Activated naive CD4-positive, alpha-beta T cell (primary cell): ENCODE data around the gene EFHD1.

Experiments used
- DNase-seq, 4 experiments: peaks; one replicate each; lab custom pipeline; 2025; lab: John Stamatoyannopoulos, UW

EFHD1 gene

DNA sequence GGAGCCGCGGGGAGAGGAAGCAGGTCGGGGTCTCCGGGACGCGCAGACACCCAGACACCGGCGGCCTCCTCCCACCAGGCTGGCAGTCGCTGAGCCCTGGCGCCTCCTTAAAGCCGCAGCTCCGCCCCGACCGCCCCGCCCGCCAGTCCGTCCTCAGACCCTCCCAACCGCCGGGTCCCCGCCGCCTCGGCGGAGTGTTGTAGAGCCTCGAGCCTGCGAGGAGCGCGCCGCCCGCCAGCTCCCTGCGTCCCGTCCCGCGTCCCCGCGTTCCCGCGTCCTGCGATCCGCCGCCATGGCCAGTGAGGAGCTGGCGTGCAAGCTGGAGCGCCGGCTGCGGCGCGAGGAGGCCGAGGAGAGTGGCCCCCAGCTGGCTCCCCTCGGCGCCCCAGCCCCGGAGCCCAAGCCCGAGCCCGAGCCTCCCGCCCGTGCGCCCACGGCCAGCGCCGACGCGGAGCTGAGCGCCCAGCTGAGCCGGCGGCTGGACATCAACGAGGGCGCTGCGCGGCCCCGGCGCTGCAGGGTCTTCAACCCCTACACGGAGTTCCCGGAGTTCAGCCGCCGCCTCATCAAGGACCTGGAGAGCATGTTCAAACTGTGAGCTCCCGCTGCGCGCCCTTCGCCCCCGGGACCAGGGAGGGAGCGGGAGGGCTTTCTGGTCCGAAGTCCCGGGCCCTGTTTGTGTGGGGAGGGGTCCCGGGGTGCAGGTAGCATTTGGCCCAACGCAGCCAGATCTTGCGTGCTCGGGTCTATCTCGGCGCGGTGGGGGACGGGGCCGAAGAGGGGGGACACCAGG, at the start of gene EFHD1:
EFHD1 (plus strand) TSS at position 192 of the 793 bp plus-strand sequence; CDS start at position 293, 101 bp downstream.
- peak in 3 of 4 experiments; percentile 6 to 34 (median 9) for DNase-seq

- no peak for DNase-seq
Measured at GRCh38 chr2:232584238-232584637, 49.2 kb upstream of the EFHD1 start.

DNA sequence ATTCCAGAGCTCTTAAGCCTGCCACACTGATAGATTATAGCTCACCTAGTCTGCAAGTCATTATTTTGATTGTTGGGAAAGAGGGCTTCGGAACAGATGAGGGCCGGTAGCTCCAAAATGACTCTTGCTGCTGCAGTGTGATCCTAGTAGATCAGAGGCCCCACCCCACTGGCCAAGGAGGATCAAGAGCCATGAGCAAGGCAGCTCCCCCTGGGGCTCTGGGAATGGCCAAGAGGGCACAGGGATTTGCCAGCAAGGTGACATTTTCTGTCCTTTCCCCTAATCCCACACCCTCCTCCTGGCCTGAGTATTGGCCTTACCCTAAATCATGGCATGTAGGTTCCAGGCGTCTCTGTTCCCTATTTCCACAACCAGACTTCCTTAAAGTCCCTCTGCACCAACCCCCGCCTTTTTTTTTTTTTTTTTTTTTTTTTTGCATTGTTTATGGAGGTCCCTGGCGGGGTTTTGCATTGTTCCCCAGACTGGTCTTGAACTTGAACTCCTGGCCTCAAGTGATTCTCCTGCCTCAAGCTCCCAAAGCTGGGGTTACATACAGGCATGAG, 46.4 kb upstream of the EFHD1 start:
- no peak for DNase-seq

DNA sequence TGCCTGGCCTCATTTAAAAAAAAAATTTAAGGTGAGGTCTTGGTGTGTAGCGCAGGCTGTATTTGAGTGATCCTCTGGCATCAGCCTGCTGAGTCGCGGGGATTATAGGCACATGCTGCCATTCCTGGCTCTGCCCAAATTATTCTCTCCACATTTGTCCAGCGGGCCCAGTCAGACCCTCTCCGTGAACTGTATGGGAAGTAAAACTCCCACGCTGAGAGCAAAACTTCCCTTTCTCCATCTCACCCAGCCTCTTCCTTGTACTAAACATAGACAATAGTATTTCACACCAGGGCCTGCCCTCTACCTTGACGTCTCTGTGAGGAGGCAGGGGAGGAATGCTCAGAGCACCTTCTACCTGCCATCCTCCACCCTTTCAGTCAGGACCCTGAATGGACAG, 45.9 kb upstream of the EFHD1 start:
- DNase-seq, result no peak

DNA sequence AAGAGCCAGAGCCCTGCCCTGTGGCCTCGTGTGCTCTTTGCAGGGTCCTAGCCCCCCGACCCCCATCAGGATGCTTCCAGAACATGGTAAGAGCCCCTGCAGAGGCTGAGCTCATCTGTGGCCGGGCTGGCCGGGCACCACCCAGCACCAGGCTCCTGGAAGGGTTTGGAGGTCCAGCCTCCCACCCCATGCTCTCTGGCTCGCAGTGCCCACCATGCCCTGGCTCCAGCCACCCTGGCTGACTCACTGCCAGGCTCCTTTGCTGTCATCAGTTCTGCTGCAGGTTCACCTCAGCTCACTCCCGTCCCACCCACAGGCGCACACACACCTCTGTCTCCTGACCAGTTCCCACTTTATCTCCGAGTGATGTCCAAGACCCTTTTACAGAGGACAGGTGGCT, 45.4 kb upstream of the EFHD1 start:
- no peak for DNase-seq

DNA sequence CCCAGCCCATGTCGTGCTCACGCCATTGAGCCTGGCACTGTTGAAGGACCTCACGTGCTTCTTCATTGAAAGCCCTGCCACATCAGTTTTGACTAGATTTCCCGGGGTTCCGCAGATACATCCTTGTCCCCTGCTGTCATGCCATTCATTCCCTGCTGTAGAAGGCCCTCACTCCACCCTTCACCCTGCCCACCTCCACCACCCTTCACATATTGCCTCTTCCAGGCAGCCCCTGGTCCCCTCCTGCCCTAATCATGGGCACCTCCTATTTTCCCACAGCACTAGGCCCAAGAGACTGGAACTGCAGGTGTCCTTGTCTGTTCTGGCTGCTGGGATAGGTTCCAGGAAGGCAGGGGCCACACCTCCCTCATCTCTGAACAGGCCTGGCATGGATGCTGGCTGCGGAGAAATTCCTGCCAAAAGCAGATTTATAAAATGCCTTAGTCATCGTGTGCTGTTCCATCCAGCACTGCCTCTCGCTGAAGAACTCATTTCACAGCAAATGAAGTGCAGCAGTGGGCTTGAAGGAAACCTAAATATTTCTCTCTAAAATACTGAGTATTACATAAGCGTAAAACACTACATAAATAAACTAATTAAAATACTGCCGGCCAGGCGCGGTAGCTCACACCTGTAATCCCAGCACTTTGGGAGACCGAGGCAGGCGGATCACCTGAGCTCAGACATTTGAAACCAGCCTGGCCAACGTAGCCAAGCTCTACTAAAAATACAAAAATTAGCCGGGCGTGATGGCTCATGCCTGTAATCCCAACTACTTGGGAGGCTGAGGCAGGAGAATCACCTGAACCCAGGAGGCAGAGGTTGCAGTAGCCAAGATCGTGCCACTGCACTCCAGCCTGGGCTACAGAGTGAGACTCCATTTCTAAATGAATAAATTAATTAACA, 44.5 kb upstream of the EFHD1 start:
- DNase-seq, result no peak

DNA sequence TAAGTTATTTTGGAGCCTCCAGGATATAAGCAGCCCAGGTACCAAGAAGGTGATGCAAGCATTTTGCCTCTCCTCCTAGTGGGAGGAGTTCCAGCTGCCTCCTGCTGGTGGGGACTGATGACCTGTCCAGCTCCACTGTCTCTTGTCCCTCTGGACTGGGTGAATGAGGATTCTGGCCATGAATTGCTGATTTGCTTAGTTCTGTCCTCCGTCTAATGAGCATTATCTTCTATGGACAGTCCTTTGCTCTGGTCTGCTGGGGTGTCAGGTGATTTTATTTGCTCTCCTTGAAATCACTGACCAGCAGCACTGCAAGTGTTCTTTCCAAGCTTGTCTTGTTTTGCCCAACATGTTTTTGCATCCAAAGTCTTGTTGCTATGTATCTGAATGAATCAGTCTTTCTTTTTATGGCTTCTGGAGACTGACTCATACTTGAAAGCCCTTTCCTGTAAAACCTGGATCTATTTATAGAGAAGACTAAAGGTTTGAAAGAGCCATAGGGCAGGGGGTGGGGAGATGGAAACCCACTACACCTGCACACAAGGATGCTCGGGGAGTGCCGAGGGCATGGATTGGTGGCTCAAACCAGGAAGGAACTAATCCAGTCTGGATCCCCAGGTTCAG, 40.5 kb upstream of the EFHD1 start:
- DNase-seq, result no peak

DNA sequence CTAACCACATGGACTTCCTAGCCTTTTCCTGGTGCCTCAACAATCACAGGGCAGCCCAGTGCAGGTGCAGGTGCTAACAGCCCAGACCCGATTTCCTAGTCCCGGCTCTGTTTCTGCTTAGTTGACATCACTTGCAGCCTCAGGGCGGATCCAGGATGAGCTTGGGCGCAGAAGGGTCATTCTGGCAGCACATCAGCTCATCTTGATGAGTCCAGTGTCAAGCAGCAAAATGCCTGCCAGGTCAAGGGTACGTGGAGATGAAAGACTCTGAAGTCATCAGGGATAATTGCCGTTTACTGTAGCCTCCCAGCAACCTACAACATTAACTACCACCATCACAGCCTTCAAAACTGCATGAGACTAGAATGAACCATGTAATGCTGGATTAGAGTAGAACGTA, 39.4 kb upstream of the EFHD1 start:
- DNase-seq, result no peak

DNA sequence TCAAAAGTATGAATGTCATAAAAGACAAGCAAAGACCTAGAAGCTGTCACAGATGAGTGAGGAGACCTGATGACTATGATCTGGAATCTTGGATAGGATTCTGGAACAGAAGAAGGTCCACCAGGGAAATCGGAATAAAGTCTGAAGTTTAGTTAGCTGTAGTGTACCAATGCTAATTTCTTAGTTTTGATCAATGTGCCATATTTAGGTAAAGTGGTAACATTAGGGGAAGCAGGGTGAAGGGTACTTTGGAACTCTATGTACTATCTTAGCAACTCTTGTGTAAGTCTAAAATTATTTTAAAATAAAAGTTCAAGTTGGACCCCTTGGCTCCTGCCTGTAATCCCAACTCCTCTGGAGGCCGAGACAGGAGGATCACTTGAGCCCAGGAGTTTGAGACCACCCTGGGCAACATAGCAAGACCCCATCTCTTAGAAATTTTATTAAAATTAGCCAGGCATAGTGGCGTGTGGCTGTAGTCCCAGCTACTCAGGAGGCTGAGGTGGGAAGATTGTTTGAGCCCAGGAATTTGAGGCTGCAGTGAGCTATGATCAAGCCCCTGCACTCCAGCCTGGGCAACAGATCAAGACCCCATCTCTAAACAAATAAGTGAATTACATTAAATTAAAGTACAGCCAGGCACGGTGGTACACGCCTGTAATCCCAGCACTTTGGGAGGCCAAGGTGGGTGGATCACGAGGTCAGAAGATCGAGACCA, 35.9 kb upstream of the EFHD1 start:
- no peak for DNase-seq

DNA sequence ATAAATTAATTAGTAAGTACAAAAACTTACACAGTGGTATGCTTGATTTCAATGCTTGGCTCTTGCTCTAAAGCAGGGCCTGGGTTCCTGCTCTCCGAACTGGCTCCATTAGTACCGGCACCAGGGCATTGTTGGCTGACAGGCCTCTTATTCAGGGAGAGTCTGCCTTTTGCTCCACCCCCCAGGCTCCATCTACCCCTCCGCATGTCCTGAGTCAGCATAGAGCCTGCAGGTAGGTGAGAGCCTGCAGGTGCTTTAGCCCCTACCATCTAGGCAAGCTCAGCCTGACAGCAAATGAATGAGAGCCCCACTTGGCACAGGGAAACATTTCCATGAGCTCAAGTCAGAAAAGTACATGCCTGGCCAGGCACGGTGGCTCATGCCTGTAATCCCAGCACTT, 35.1 kb upstream of the EFHD1 start:
- DNase-seq, result no peak

GRCh38 chr2:232600053-232600773, 33.2 kb upstream of the EFHD1 start:
- DNase-seq, result no peak

- DNase-seq, result no peak
Measured at GRCh38 chr2:232603283-232603682, 30.1 kb upstream of the EFHD1 start.

DNA sequence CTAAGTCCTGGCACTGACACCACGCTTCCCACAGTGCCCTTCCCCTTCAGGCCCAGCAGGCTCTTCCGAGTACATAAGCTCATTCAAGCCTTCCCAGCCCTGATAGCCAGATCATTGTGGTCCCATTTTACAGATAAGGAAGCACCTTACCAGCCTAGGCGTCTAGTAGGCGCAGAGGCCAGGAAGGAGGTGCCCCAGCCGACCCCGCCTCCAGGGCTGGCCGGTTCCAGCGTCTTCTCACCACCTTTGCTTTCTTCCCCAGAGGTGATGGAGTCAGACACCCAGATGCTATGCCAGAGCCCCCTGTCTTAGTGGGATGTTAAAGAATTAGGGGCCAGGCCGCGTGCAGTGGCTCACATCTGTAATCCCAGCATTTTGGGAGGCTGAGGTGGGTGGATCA, 28.9 kb upstream of the EFHD1 start:
- DNase-seq, result no peak

- DNase-seq, result no peak
Measured at GRCh38 chr2:232607011-232607410, 26.4 kb upstream of the EFHD1 start.

- no peak for DNase-seq
Measured at GRCh38 chr2:232609607-232610006, 23.8 kb upstream of the EFHD1 start.

DNA sequence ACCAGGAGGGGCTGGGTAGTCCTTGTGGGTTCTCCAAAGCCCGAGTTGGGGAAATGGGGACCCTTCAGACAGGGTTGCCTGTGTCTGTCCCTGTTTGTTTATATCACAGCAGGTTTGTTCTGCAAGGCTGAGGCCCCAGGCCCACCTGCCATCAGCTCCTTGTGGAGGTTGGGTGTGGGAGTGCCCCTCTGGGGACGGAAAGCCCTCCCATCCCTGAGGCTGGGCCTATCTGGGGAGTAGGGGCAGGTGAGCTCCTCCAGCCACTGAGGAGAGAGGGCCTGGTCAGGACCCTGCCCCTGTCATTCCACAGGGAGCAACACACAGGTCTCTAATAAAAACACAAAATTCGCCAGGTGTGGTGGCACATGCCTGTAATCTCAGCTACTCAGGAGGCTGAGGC, 23.3 kb upstream of the EFHD1 start:
- DNase-seq, result no peak

- no peak for DNase-seq
Measured at GRCh38 chr2:232611061-232611460, 22.3 kb upstream of the EFHD1 start.

DNA sequence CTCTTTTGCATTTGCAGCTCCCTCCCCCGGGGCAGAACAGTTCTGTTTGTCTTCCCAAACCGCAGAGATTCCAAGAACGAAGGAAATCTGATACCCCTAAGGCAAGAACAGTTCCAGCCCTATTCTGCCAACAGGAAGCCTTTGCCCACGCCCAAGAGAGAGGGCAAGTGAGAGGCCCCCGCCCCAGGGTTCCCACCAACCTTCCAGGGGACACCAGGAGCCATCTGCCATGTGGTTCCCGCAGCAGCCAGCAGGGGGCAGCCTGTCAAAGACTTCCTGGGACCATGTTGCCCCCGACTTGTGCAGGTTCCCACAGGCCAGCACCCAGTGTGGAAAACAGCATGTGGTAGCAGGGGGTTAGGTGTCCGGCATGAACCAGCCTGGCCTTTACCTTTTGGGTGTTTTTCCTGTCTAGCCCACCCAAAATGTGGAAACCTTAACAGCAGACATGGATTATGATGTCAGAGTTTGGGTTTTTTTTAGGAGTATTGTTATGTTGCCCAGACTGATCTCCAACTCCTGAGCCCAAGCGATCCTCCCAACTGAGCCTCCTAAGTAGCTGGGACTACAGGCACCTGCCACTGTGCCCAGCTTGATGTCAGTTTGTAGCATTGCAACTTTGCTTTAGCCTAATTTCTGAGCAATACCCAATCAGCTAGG, 21.7 kb upstream of the EFHD1 start:
- peak; percentile 28 to 57 (median 48) for DNase-seq

DNA sequence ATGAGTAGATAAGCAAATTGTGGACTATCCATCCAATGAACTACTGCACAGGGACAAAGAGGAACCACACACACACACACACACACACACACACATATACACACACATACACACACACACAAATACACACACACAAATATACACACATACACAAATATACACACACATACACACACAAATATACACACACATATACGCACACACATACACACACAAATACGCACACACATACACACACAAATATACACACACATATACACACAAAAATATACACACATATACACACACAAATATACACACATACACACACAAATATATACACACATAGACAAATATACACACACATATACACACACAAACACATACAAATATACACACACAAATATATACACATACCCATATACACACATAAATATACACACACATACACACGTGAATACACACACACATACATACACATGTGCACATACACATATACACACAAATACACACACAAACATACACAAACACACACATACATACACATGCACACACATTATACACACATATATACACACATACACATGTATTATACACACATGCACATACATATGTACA, 19.8 kb upstream of the EFHD1 start:
- no peak for DNase-seq

DNA sequence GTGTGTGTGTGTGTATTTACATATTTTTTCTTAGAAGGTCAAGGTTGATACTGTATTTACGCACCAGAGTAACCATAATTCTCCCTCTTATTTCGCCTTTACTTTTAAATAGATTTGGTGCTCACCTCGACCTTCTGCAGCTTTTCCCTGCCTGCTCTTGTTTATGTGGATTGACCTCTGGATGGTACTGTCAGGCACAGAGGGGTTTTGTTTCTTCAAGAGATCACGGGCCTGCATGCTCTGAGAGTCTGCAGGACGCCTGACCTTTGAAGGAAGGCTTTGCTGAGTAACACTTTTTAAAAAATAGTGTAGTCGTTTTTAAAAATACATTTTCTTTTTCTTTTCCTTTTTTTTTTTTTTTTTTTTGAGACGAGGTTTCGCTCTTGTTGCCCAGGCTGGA, 18.1 kb upstream of the EFHD1 start:
- no peak for DNase-seq
